Sigmoid colon (tissue), 4 donors: ENCODE measurements around the gene ACVR2B.

Experiments used
- CTCF ChIP-seq, 4 experiments: fragments of 450-650 bp in 3 of 4; fragments of 200-600 bp in 1 of 4; IDR thresholded peaks; one replicate each; pipeline ENCODE4 v1.5.1; 2016 to 2019; ENCODE audit warnings: antibody characterized with exemption in 4 of 4, mild to moderate bottlenecking in 3 of 4, moderate library complexity in 2 of 4
- EP300 ChIP-seq, 4 donors: sonication (generic); formaldehyde crosslinking; IDR thresholded peaks; one replicate each; pipeline ENCODE4 v1.6.1; 2017; ENCODE audit warnings: antibody characterized with exemption in 4 of 4
- POLR2A ChIP-seq, 2 donors: fragments of 450-650 bp; IDR thresholded peaks; one replicate each; pipeline ENCODE4 v1.6.1; 2016; ENCODE audit warnings: antibody characterized with exemption in 2 of 2, mild to moderate bottlenecking in 2 of 2, moderate library complexity in 2 of 2
- POLR2AphosphoS5 ChIP-seq, 4 donors: sonication (generic); formaldehyde crosslinking; IDR thresholded peaks; one replicate each; pipeline ENCODE4 v1.6.1; 2017; ENCODE audit warnings: antibody characterized with exemption in 4 of 4

GRCh38 chr3:38421679-38422336 lies 31.9 kb upstream of the ACVR2B start:
- TF ChIP-seq CTCF (IDR thresholded peaks at IDR 0.05) (no peak), POLR2A (IDR thresholded peaks at IDR 0.05) (no peak), POLR2AphosphoS5 (IDR thresholded peaks at IDR 0.05) (no peak), EP300 (IDR thresholded peaks at IDR 0.05) (no peak)
